Colonic mucosa (tissue), 4 donors: ENCODE results near the gene NKAIN4. TPM values are rescaled to one million over a fixed set of nuclear protein-coding genes. Genes with fewer than 3 reads are reported as not detected.

Source experiments
- DNase-seq: peaks from one replicate; pipeline ENCODE4 v3.0.0-alpha.2; 2020
- H3K27ac ChIP-seq: fragments of 200-600 bp; one replicate; pipeline ENCODE4 v1.8.0; 2021
- H3K27me3 ChIP-seq: fragments of 200-600 bp; one replicate; pipeline ENCODE4 v1.8.0; 2021
- H3K36me3 ChIP-seq: fragments of 200-600 bp; one replicate; pipeline ENCODE4 v1.8.0; 2021
- H3K4me1 ChIP-seq: fragments of 200-600 bp; one replicate; pipeline ENCODE4 v1.8.0; 2021; ENCODE audit warnings: mild to moderate bottlenecking
- H3K4me3 ChIP-seq: fragments of 200-600 bp; one replicate; pipeline ENCODE4 v1.8.0; 2021
- H3K9ac ChIP-seq, 2 donors: one replicate each; pipeline ENCODE4 v1.7.0; 2013; ENCODE audit warnings: control low read depth in 2 of 2, low read depth in 2 of 2, low read length in 2 of 2
- H3K9me3 ChIP-seq: fragments of 200-600 bp; one replicate; pipeline ENCODE4 v1.8.0; 2021
- CTCF ChIP-seq: fragments of 200-600 bp; IDR thresholded peaks from one replicate; pipeline ENCODE4 v1.8.0; 2022; ENCODE audit warnings: antibody characterized with exemption, mild to moderate bottlenecking
- intact Hi-C: fragments of 100-400 bp; cut with DNase I; formaldehyde crosslinking; loops from one replicate; pipeline ENCODE4 v1.14.1; 2022
- total RNA-seq, 2 donors: library from RNA; stranded (reverse); fragmentation: NEBNext Ultra II Directional in 1 of 2; extraction: Animal tissue kit (Norgen Biotek cat#: 25700) in 1 of 2; gene quantifications; one replicate each; pipeline ENCODE4 v1.2.1, GENCODE V29; 2021
- donor health status: healthy.
- donor health status: DM: no; HTN: no; CAD: no.
- donor health status: DM: no; HTN: no; CAD: no.

NKAIN4 gene
- total RNA-seq, 2 donors from 2014 or later = 0.29 TPM; not detected in 1

- no peaks in the 10 kb centered on the region for H3K9me3 ChIP-seq
- intact Hi-C loops = no loop called here
- H3K27ac ChIP-seq = no peak overlapping the region
- H3K9ac ChIP-seq = no peak overlapping the region
- no peaks in the 10 kb centered on the region for H3K4me1 ChIP-seq
- no peaks in the 10 kb centered on the region for H3K36me3 ChIP-seq
- DNase-seq = no peak
- H3K27me3 ChIP-seq = no peaks in the 10 kb centered on the region
- no peak overlapping the region for H3K4me3 ChIP-seq
- no peak for TF ChIP-seq CTCF
Measured at GRCh38 chr20:63287697-63288580, 33.7 kb upstream of the NKAIN4 start.

- Histone ChIP-seq H3K36me3 (no peaks in the 10 kb centered on the region), H3K27ac (no peak overlapping the region), H3K4me3 (no peak overlapping the region), H3K27me3 (no peaks in the 10 kb centered on the region), H3K9me3 (no peaks in the 10 kb centered on the region), H3K9ac (no peak overlapping the region), H3K4me1 (no peaks in the 10 kb centered on the region)
- no peak for DNase-seq
- intact Hi-C loops = no loop called here
- no peak for TF ChIP-seq CTCF
Measured at GRCh38 chr20:63286781-63287696, 32.8 kb upstream of the NKAIN4 start.

GRCh38 chr20:63285636-63286615 is 31.7 kb upstream of the NKAIN4 start:
- no peak overlapping the region for H3K9ac ChIP-seq

GRCh38 chr20:63284981-63285524 is 30.8 kb upstream of the NKAIN4 start:
- Histone ChIP-seq H3K27me3 (no peaks in the 10 kb centered on the region), H3K9ac (no peak overlapping the region), H3K9me3 (no peaks in the 10 kb centered on the region), H3K4me3 (no peak overlapping the region), H3K36me3 (no peaks in the 10 kb centered on the region), H3K27ac (no peak overlapping the region), H3K4me1 (no peaks in the 10 kb centered on the region)
- intact Hi-C loops = no loop called here
- DNase-seq = no peak
- TF ChIP-seq CTCF = no peak

More at GRCh38 chr20:63285636-63286615, 31.7 kb upstream of the NKAIN4 start:
- intact Hi-C loops = no loop called here
- no peak overlapping the region for H3K27ac ChIP-seq
- no peaks in the 10 kb centered on the region for H3K36me3 ChIP-seq
- no peak for DNase-seq
- no peaks in the 10 kb centered on the region for H3K4me1 ChIP-seq
- TF ChIP-seq CTCF = no peak
- no peak overlapping the region for H3K4me3 ChIP-seq
- H3K27me3 ChIP-seq = no peaks in the 10 kb centered on the region
- no peaks in the 10 kb centered on the region for H3K9me3 ChIP-seq
